BLaER1 treated with 17β-estradiol and CSF1 and Interleukin-3, amounts not matched to agents 10 nM and 100 nM (cell line): ENCODE results near the gene EYA2.

ENCODE experiments used
- H3K27ac ChIP-seq, 11 experiments: shearing (Covaris generic); formaldehyde crosslinking; 2 replicates each; pipeline ENCODE4 v1.8.1; 2022
- H3K27me3 ChIP-seq, 11 experiments: shearing (Covaris generic); formaldehyde crosslinking; 2 replicates each; pipeline ENCODE4 v1.8.1; 2022
- H3K36me3 ChIP-seq, 11 experiments: shearing (Covaris generic); formaldehyde crosslinking; 2 replicates each; pipeline ENCODE4 v1.8.1; 2022
- H3K4me1 ChIP-seq, 10 experiments: shearing (Covaris generic); formaldehyde crosslinking; 2 replicates each; pipeline ENCODE4 v1.8.1; 2022
- H3K4me2 ChIP-seq, 11 experiments: shearing (Covaris generic); formaldehyde crosslinking; 2 replicates each; pipeline ENCODE4 v1.8.1; 2022
- H3K4me3 ChIP-seq, 10 experiments: shearing (Covaris generic); formaldehyde crosslinking; 2 replicates each; pipeline ENCODE4 v1.8.1; 2022
- H3K9ac ChIP-seq, 11 experiments: shearing (Covaris generic); formaldehyde crosslinking; 2 replicates each; pipeline ENCODE4 v1.8.1; 2022
- H3K9me3 ChIP-seq, 11 experiments: shearing (Covaris generic); formaldehyde crosslinking; replicated peaks in 1 of 11; 2 replicates each; pipeline ENCODE4 v1.8.1; 2022
- H4K20me1 ChIP-seq, 11 experiments: shearing (Covaris generic); formaldehyde crosslinking; 2 replicates each; pipeline ENCODE4 v1.8.1; 2022
- Cebpa-rat ChIP-seq, 11 experiments: shearing (Covaris generic); IDR thresholded peaks; 2 replicates each; pipeline ENCODE4 v1.8.1; 2022

EYA2 gene

GRCh38 chr20:47118206-47118605 is 223.6 kb downstream of the EYA2 start:
- H3K4me3 ChIP-seq, result no peak overlapping the region
- peak overlapping the region in 5 of 11 experiments; percentile 10 to 83 (median 75); a peak in 9 of 22 replicates for H3K4me2 ChIP-seq
- no peaks in the 10 kb centered on the region for H3K27me3 ChIP-seq
- TF ChIP-seq Cebpa-rat (IDR thresholded peaks at IDR 0.05), result no peak
- peak overlapping the region in 4 of 11 experiments; percentile 50 to 90 (median 82); a peak in 8 of 22 replicates for H3K27ac ChIP-seq
- no peaks in the 10 kb centered on the region for H4K20me1 ChIP-seq
- no peaks in the 10 kb centered on the region for H3K36me3 ChIP-seq
- H3K9me3 ChIP-seq, result no peaks in the 10 kb centered on the region
- H3K4me1 ChIP-seq, result peaks cover 0 to 76% (median 3%) of the 10 kb centered on the region in 10 experiments; a peak in 10 of 20 replicates
- H3K9ac ChIP-seq, result peak overlapping the region in 4 of 11 experiments; percentile 11 to 72 (median 70); a peak in 7 of 22 replicates

GRCh38 chr20:47118641-47119040 is 224.0 kb downstream of the EYA2 start:
- Histone ChIP-seq H3K27ac (peak overlapping the region in 4 of 11 experiments; percentile 50 to 90 (median 82); a peak in 8 of 22 replicates), H3K4me2 (peak overlapping the region in 5 of 11 experiments; percentile 10 to 83 (median 75); a peak in 9 of 22 replicates), H3K9ac (peak overlapping the region in 4 of 11 experiments; percentile 11 to 72 (median 70); a peak in 7 of 22 replicates)

GRCh38 chr20:47120346-47120936 is 225.8 kb downstream of the EYA2 start:
- Histone ChIP-seq H3K4me3 (no peak overlapping the region), H3K4me2 (peak overlapping the region in 2 of 11 experiments; percentile 0 to 77; a peak in 1 of 22 replicates), H3K36me3 (no peaks in the 10 kb centered on the region), H3K27ac (peak overlapping the region in 4 of 11 experiments; percentile 2 to 23 (median 10); a peak in 4 of 22 replicates), H3K27me3 (no peaks in the 10 kb centered on the region), H4K20me1 (no peaks in the 10 kb centered on the region), H3K9me3 (no peaks in the 10 kb centered on the region), H3K4me1 (peaks cover 5 to 82% (median 21%) of the 10 kb centered on the region in 10 experiments; a peak in 18 of 20 replicates), H3K9ac (no peak overlapping the region)
- no peak for TF ChIP-seq Cebpa-rat (IDR thresholded peaks at IDR 0.05)

More at GRCh38 chr20:47118641-47119040, 224.0 kb downstream of the EYA2 start:
- no peak overlapping the region for H3K4me3 ChIP-seq
- no peaks in the 10 kb centered on the region for H4K20me1 ChIP-seq
- H3K36me3 ChIP-seq, result no peaks in the 10 kb centered on the region
- H3K27me3 ChIP-seq, result no peaks in the 10 kb centered on the region
- peaks cover 0 to 76% (median 4%) of the 10 kb centered on the region in 10 experiments; a peak in 12 of 20 replicates for H3K4me1 ChIP-seq
- TF ChIP-seq Cebpa-rat (IDR thresholded peaks at IDR 0.05), result no peak
- H3K9me3 ChIP-seq, result no peaks in the 10 kb centered on the region

GRCh38 chr20:47122560-47122959 is 227.9 kb downstream of the EYA2 start:
- no peaks in the 10 kb centered on the region for H3K27me3 ChIP-seq
- TF ChIP-seq Cebpa-rat (IDR thresholded peaks at IDR 0.05), result no peak
- H3K36me3 ChIP-seq, result no peaks in the 10 kb centered on the region
- peak overlapping the region in 5 of 11 experiments; percentile 20 to 100 (median 96); a peak in 7 of 22 replicates for H3K27ac ChIP-seq
- peaks cover 5 to 89% (median 32%) of the 10 kb centered on the region in 10 experiments; a peak in 18 of 20 replicates for H3K4me1 ChIP-seq
- H3K4me2 ChIP-seq, result peak overlapping the region in 2 of 11 experiments; percentile 32 to 82; a peak in 4 of 22 replicates
- H4K20me1 ChIP-seq, result no peaks in the 10 kb centered on the region
- no peak overlapping the region for H3K9ac ChIP-seq
- no peak overlapping the region for H3K4me3 ChIP-seq
- no peaks in the 10 kb centered on the region for H3K9me3 ChIP-seq

GRCh38 chr20:47124181-47124717 is 229.6 kb downstream of the EYA2 start:
- no peak for TF ChIP-seq Cebpa-rat (IDR thresholded peaks at IDR 0.05)
- no peak overlapping the region for H3K4me3 ChIP-seq
- H3K36me3 ChIP-seq, result no peaks in the 10 kb centered on the region
- H3K4me1 ChIP-seq, result peaks cover 5 to 72% (median 29%) of the 10 kb centered on the region in 10 experiments; a peak in 18 of 20 replicates
- peak overlapping the region in 10 of 11 experiments; percentile 44 to 95 (median 74); a peak in 20 of 22 replicates for H3K9ac ChIP-seq
- H3K27ac ChIP-seq, result peak overlapping the region; percentile 68 to 100 (median 89)
- H3K27me3 ChIP-seq, result no peaks in the 10 kb centered on the region
- H3K4me2 ChIP-seq, result peak overlapping the region; percentile 27 to 82 (median 66); a peak in 19 of 22 replicates
- H4K20me1 ChIP-seq, result no peaks in the 10 kb centered on the region
- H3K9me3 ChIP-seq, result no peaks in the 10 kb centered on the region

- Histone ChIP-seq H3K4me2 (peak overlapping the region in 8 of 11 experiments; percentile 26 to 76 (median 54); a peak in 13 of 22 replicates), H3K27ac (peak overlapping the region; percentile 22 to 100 (median 89); a peak in 20 of 22 replicates), H3K36me3 (no peaks in the 10 kb centered on the region), H3K27me3 (no peaks in the 10 kb centered on the region), H3K4me1 (peaks cover 5 to 60% (median 29%) of the 10 kb centered on the region in 10 experiments; a peak in 18 of 20 replicates), H3K4me3 (no peak overlapping the region), H3K9ac (peak overlapping the region in 7 of 11 experiments; percentile 18 to 95 (median 81); a peak in 11 of 22 replicates), H3K9me3 (no peaks in the 10 kb centered on the region), H4K20me1 (no peaks in the 10 kb centered on the region)
- TF ChIP-seq Cebpa-rat (IDR thresholded peaks at IDR 0.05), result no peak
Observed at GRCh38 chr20:47125508-47125757, 230.8 kb downstream of the EYA2 start.

GRCh38 chr20:47125758-47126591 is 231.3 kb downstream of the EYA2 start:
- H3K4me1 ChIP-seq, result peaks cover 5 to 55% (median 29%) of the 10 kb centered on the region in 10 experiments; a peak in 18 of 20 replicates
- H3K4me2 ChIP-seq, result peak overlapping the region in 7 of 11 experiments; percentile 26 to 76 (median 55); a peak in 12 of 22 replicates
- H3K9ac ChIP-seq, result peak overlapping the region in 7 of 11 experiments; percentile 18 to 95 (median 81); a peak in 11 of 22 replicates
- H3K27ac ChIP-seq, result peak overlapping the region in 10 of 11 experiments; percentile 60 to 100 (median 92); a peak in 19 of 22 replicates
- TF ChIP-seq Cebpa-rat (IDR thresholded peaks at IDR 0.05), result no peak
- H3K4me3 ChIP-seq, result no peak overlapping the region
- no peaks in the 10 kb centered on the region for H3K36me3 ChIP-seq
- no peaks in the 10 kb centered on the region for H3K27me3 ChIP-seq
- H4K20me1 ChIP-seq, result no peaks in the 10 kb centered on the region
- H3K9me3 ChIP-seq, result no peaks in the 10 kb centered on the region

GRCh38 chr20:47126709-47127108 is 232.1 kb downstream of the EYA2 start:
- no peaks in the 10 kb centered on the region for H4K20me1 ChIP-seq
- H3K4me2 ChIP-seq, result peak overlapping the region in 6 of 11 experiments; percentile 35 to 76 (median 57); a peak in 10 of 22 replicates
- H3K27ac ChIP-seq, result peak overlapping the region in 8 of 11 experiments; percentile 78 to 100 (median 96); a peak in 12 of 22 replicates
- H3K9me3 ChIP-seq, result 0 out of 22 replicates have a peak, but pooled peaks cover 0 to 5% (median 0%) of the 10 kb centered on the region in 11 experiments
- TF ChIP-seq Cebpa-rat (IDR thresholded peaks at IDR 0.05), result no peak
- H3K4me3 ChIP-seq, result no peak overlapping the region
- H3K4me1 ChIP-seq, result peaks cover 5 to 49% (median 29%) of the 10 kb centered on the region in 10 experiments; a peak in 18 of 20 replicates
- H3K36me3 ChIP-seq, result no peaks in the 10 kb centered on the region
- H3K9ac ChIP-seq, result peak overlapping the region in 1 of 11 experiments; percentile 83; a peak in 1 of 22 replicates
- no peaks in the 10 kb centered on the region for H3K27me3 ChIP-seq
